PC-3 (cell line): ENCODE data around the gene GORAB. TPM values are rescaled to one million over a fixed set of nuclear protein-coding genes. Genes with fewer than 3 reads are reported as not detected.

Source experiments
- ATAC-seq: fragments of 200-7000 bp; cut with Tn5 transposase; 2 replicates; pipeline ENCODE4 v1.9.1; 2020; ENCODE audit warnings: mild to moderate bottlenecking, moderate library complexity
- BruUV-seq: library from RNA; stranded (reverse); fragments of 400-500 nt; replicated peaks from 2 replicates; lab custom pipeline; 2021; lab: Mats Ljungman, UMichigan
- CTCF ChIA-PET: fragments of 300-600 bp; sonication (Branson Sonifier 250); formaldehyde crosslinking; loops from one replicate; lab custom pipeline; 2022; ENCODE audit warnings: antibody characterized with exemption; lab: Charles Lee
- POLR2A ChIA-PET: fragments of 300-600 bp; sonication (Branson Sonifier 250); formaldehyde crosslinking; loops from one replicate; lab custom pipeline; 2022; ENCODE audit warnings: antibody characterized with exemption; ENCODE audit not compliant: unreplicated experiment; lab: Charles Lee
- DNase-seq: peaks from one replicate; pipeline ENCODE4 v3.0.0-alpha.2; 2015
- H2AFZ ChIP-seq: fragments of 300-600 bp; sonication (generic); 2 replicates; pipeline ENCODE4 v1.6.0; 2016; ENCODE audit warnings: antibody characterized with exemption, low read length
- H3F3A ChIP-seq: fragments of 300-600 bp; sonication (generic); one replicate; pipeline ENCODE4 v1.6.0; 2017; ENCODE audit warnings: antibody characterized with exemption, low read length, control low read depth, mild to moderate bottlenecking; ENCODE audit not compliant: unreplicated experiment
- H3K27ac ChIP-seq: fragments of 300-600 bp; sonication (generic); 2 replicates; pipeline ENCODE4 v1.5.1; 2016; ENCODE audit warnings: mild to moderate bottlenecking, low read length
- H3K27me3 ChIP-seq: fragments of 300-600 bp; sonication (generic); 2 replicates; pipeline ENCODE4 v1.6.1; 2016; ENCODE audit warnings: low read length, mixed read lengths
- H3K36me3 ChIP-seq: fragments of 300-600 bp; sonication (generic); 2 replicates; pipeline ENCODE4 v1.6.1; 2016; ENCODE audit warnings: low read depth, mixed run types, low read length, mixed read lengths
- H3K4me1 ChIP-seq: fragments of 300-600 bp; sonication (generic); 2 replicates; pipeline ENCODE4 v1.5.1; 2016; ENCODE audit warnings: low read length; ENCODE audit not compliant: insufficient read depth
- H3K4me2 ChIP-seq: fragments of 300-600 bp; sonication (generic); 2 replicates; pipeline ENCODE4 v1.6.0; 2016; ENCODE audit warnings: low read length
- H3K4me3 ChIP-seq: fragments of 300-600 bp; sonication (generic); 2 replicates; pipeline ENCODE4 v1.5.1; 2016; ENCODE audit warnings: mild to moderate bottlenecking, low read length, mixed read lengths
- H3K79me2 ChIP-seq: fragments of 300-600 bp; sonication (generic); 2 replicates; pipeline ENCODE4 v1.6.1; 2017; ENCODE audit warnings: low read length, mixed read lengths
- H3K9ac ChIP-seq: fragments of 300-600 bp; sonication (generic); 2 replicates; pipeline ENCODE4 v1.6.0; 2016; ENCODE audit warnings: mild to moderate bottlenecking, low read length
- H3K9me2 ChIP-seq: fragments of 300-600 bp; sonication (generic); replicated peaks from 2 replicates; pipeline ENCODE4 v1.6.1; 2016; ENCODE audit warnings: mixed run types, low read length, mixed read lengths
- H3K9me3 ChIP-seq: fragments of 300-600 bp; sonication (generic); 2 replicates; pipeline ENCODE4 v1.6.1; 2016; ENCODE audit warnings: low read length, mixed read lengths
- H4K20me1 ChIP-seq: fragments of 300-600 bp; sonication (generic); 2 replicates; pipeline ENCODE4 v1.6.1; 2016; ENCODE audit warnings: low read length, mixed read lengths
- EZH2 ChIP-seq: fragments of 300-600 bp; sonication (generic); IDR thresholded peaks from one replicate; pipeline ENCODE4 v1.6.1; 2017; ENCODE audit warnings: antibody characterized with exemption, mild to moderate bottlenecking, low read length; ENCODE audit not compliant: unreplicated experiment
- EZH2phosphoT487 ChIP-seq: fragments of 300-600 bp; sonication (generic); IDR thresholded peaks from 2 replicates; pipeline ENCODE4 v1.6.1; 2018; ENCODE audit warnings: mild to moderate bottlenecking, antibody characterized with exemption, low read length, borderline replicate concordance
- intact Hi-C: fragments of 100-400 bp; cut with micrococcal nuclease; formaldehyde crosslinking; loops from 2 replicates; pipeline ENCODE4 v1.9.0; 2023
- total RNA-seq: library from RNA; depleted of rRNA; stranded (reverse); fragments of >200 nt; gene quantifications from 2 replicates; pipeline ENCODE4 v1.2.3, GENCODE V29; 2014; rRNA removed
- TF ChIP-seq, protein P1 (sequence below): fragments of 300-600 bp; sonication (generic); conservative IDR thresholded peaks from 2 replicates; pipeline ENCODE4 v1.5.1; 2017; ENCODE audit warnings: antibody characterized with exemption, low read depth, mild to moderate bottlenecking, low read length

The GORAB gene
- total RNA-seq, 1 experiment from 2014 or later = 23.2 TPM

DNA sequence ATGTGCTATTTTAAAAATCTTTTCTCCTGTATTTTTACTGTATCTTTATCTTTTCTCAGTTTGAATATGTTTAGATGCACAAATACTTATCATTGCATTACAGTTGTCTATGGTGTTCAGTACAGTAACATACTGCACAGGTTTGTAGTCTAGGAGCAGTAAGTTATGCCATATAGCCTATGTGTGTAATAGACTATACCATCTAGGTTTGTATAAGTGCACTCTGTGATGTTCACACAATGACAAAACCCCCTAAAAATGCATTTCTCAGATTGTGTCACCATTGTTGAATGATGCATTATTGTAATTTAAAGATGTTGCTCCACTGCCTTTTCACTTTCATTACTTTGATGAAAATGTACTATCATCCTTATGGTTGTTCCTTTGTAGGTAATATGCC lies 67.1 kb downstream of the GORAB start:
- intact Hi-C loops = no loop called here
- Histone ChIP-seq H3K27ac (no peak overlapping the region), H3K9me3 (peaks cover 12% of the 10 kb centered on the region), H3F3A (no peaks in the 10 kb centered on the region), H3K4me3 (no peak overlapping the region), H4K20me1 (no peaks in the 10 kb centered on the region), H2AFZ (no peak overlapping the region), H3K79me2 (no peaks in the 10 kb centered on the region), H3K27me3 (no peaks in the 10 kb centered on the region), H3K36me3 (no peaks in the 10 kb centered on the region), H3K9me2 (no peaks in the 10 kb centered on the region), H3K4me2 (no peak overlapping the region), H3K9ac (no peak overlapping the region), H3K4me1 (0 out of 2 replicates have a peak, but pooled peaks cover 4% of the 10 kb centered on the region)
- no peak for TF ChIP-seq EZH2phosphoT487
- TF ChIP-seq EZH2 = no peak
- TF ChIP-seq, protein P1, sequence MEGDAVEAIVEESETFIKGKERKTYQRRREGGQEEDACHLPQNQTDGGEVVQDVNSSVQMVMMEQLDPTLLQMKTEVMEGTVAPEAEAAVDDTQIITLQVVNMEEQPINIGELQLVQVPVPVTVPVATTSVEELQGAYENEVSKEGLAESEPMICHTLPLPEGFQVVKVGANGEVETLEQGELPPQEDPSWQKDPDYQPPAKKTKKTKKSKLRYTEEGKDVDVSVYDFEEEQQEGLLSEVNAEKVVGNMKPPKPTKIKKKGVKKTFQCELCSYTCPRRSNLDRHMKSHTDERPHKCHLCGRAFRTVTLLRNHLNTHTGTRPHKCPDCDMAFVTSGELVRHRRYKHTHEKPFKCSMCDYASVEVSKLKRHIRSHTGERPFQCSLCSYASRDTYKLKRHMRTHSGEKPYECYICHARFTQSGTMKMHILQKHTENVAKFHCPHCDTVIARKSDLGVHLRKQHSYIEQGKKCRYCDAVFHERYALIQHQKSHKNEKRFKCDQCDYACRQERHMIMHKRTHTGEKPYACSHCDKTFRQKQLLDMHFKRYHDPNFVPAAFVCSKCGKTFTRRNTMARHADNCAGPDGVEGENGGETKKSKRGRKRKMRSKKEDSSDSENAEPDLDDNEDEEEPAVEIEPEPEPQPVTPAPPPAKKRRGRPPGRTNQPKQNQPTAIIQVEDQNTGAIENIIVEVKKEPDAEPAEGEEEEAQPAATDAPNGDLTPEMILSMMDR = no peak
- DNase-seq (no peak), ATAC-seq (no peak)
- CTCF ChIA-PET = no interaction called here
- POLR2A ChIA-PET = no interaction called here
- BruUV-seq = no TSS peak

DNA sequence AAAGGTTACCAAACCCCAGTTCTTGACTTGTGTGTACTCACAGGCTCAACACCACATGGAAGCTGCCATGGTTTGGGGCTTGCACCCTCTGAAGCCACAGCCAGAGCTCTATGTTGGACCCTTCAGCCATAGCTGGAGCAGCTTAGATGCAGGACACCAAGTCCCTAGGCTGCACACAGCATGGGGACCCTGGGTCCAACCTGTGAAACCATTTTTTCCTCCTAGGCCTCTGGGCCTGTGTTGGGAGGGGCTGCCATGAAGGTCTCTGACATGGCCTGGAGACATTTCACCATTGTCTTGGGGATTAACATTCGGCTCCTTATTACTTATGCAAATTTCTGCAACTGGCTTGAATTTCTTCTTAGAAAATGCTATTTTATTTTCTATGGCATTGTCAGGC lies 69.9 kb downstream of the GORAB start:
- Histone ChIP-seq H3K9me3 (peaks cover 12% of the 10 kb centered on the region), H2AFZ (no peak overlapping the region), H3K4me2 (no peak overlapping the region), H4K20me1 (no peaks in the 10 kb centered on the region), H3K36me3 (no peaks in the 10 kb centered on the region), H3K79me2 (no peaks in the 10 kb centered on the region), H3F3A (no peaks in the 10 kb centered on the region), H3K4me1 (0 out of 2 replicates have a peak, but pooled peaks cover 3% of the 10 kb centered on the region), H3K27ac (no peak overlapping the region), H3K27me3 (0 out of 2 replicates have a peak, but pooled peaks cover 3% of the 10 kb centered on the region), H3K4me3 (no peak overlapping the region), H3K9ac (no peak overlapping the region), H3K9me2 (no peaks in the 10 kb centered on the region)
- TF ChIP-seq, protein P1 = no peak
- TF ChIP-seq EZH2 (no peak), EZH2phosphoT487 (no peak)
- POLR2A ChIA-PET = no interaction called here
- intact Hi-C loops = no loop called here
- CTCF ChIA-PET = interaction anchor here (0.6 kb wide), 1 partner anchor 87 kb away, joined by 3 read pairs; no protein-coding TSS in a partner anchor
- BruUV-seq = no TSS peak
- no peak for DNase-seq
- no peak for ATAC-seq

Other genes with a start within 250 kb of the GORAB start
- not detected in 2 replicates for gene PRRX1, start 132.0 kb downstream of the GORAB start, total RNA-seq